VCaP (cell line): ENCODE results near the gene PIK3C2G.

Source experiments
- H3K27ac ChIP-seq: fragments of 450-650 bp; 2 replicates; pipeline ENCODE4 v1.5.1; 2017
- TF ChIP-seq, protein P1 (sequence below): fragments of 450-650 bp; conservative IDR thresholded peaks from 2 replicates; pipeline ENCODE4 v1.5.1; 2017; ENCODE audit warnings: mild to moderate bottlenecking, moderate library complexity

The PIK3C2G gene

GRCh38 chr12:18576104-18576626 lies 314.8 kb downstream of the PIK3C2G start:
- TF ChIP-seq, protein P1, sequence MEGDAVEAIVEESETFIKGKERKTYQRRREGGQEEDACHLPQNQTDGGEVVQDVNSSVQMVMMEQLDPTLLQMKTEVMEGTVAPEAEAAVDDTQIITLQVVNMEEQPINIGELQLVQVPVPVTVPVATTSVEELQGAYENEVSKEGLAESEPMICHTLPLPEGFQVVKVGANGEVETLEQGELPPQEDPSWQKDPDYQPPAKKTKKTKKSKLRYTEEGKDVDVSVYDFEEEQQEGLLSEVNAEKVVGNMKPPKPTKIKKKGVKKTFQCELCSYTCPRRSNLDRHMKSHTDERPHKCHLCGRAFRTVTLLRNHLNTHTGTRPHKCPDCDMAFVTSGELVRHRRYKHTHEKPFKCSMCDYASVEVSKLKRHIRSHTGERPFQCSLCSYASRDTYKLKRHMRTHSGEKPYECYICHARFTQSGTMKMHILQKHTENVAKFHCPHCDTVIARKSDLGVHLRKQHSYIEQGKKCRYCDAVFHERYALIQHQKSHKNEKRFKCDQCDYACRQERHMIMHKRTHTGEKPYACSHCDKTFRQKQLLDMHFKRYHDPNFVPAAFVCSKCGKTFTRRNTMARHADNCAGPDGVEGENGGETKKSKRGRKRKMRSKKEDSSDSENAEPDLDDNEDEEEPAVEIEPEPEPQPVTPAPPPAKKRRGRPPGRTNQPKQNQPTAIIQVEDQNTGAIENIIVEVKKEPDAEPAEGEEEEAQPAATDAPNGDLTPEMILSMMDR, result no peak
- no peak overlapping the region for H3K27ac ChIP-seq

DNA sequence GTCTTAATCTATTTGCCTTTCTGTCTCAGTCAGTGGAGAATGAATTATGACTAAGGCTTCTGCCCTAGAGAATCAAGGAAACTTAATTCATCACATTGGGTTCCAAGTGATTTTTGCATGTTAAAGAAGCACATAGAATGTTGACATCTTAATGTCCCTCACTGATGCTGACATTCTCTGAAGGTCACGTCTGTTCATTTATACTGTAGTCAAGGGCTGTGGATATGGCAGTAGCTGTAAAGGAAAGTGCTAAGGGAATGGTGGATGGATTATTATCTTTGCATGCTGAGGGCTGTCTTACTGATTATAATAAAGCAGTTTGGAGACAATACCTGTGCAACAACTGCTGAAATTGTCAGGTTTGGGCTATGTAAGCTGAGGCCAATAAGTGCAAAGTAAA lies 315.3 kb downstream of the PIK3C2G start:
- H3K27ac ChIP-seq, result no peak overlapping the region
- TF ChIP-seq, protein P1, result no peak

- H3K27ac ChIP-seq, result no peak overlapping the region
- TF ChIP-seq, protein P1, result no peak
Measured at GRCh38 chr12:18578191-18578590, 316.9 kb downstream of the PIK3C2G start.

- no peak overlapping the region for H3K27ac ChIP-seq
- TF ChIP-seq, protein P1, result no peak
Measured at GRCh38 chr12:18580291-18580690, 319.0 kb downstream of the PIK3C2G start.

- TF ChIP-seq, protein P1, result no peak
- H3K27ac ChIP-seq, result no peak overlapping the region
Measured at GRCh38 chr12:18580706-18581105, 319.4 kb downstream of the PIK3C2G start.

- H3K27ac ChIP-seq, result no peak overlapping the region
- TF ChIP-seq, protein P1, result no peak
Measured at GRCh38 chr12:18581232-18581962, 320.1 kb downstream of the PIK3C2G start.

GRCh38 chr12:18583655-18584054 lies 322.3 kb downstream of the PIK3C2G start:
- TF ChIP-seq, protein P1, result no peak
- no peak overlapping the region for H3K27ac ChIP-seq
